Heart left ventricle (tissue), 13 donors: ENCODE measurements around the gene CYP39A1.

Experiments used
- POLR2A ChIP-seq, 2 donors: fragments of 450-650 bp; IDR thresholded peaks; one replicate each; pipeline ENCODE4 v1.6.1; 2017; ENCODE audit warnings: antibody characterized with exemption in 2 of 2, mild to moderate bottlenecking in 2 of 2, moderate library complexity in 2 of 2
- TF ChIP-seq, protein P1 (sequence below), 12 donors: fragments of 200-600 bp; sonication (generic) in 4 of 12; IDR thresholded peaks; one replicate each; pipeline versions ENCODE4 v1.5.0 to v1.8.0; 2018 to 2022; ENCODE audit warnings: antibody characterized with exemption in 12 of 12, mild to moderate bottlenecking in 5 of 12
- donor health status: ischemic (EF 13 %, LVEDD 7.1; RV severe dilation, severe dysfunction).
- donor health status: DM: no; HTN: yes; CAD: no.
- donor health status: DM: no; HTN: no; CAD: no.
- donor health status: ischemic (EF 25% LVEDD 6.9; RV normal size, moderate dysfunction).
- donor health status: ischemic (EF 25% LVEDD 5.7; RV mildly dilated, moderate dysfunction).
- donor health status: ischemic (EF 35%, LVEDD 5.7; RV mildly dilated, moderate dysfunction).
- donor health status: nonischemic (EF 11% LVEDD 7.7; RV severe dilation, severe dysfunction).
- donor health status: DM: yes; HTN: yes; CAD: no.
- donor health status: PGD.
- donor health status: ischemic (EF 29% LVEDD 5.4; RV normal size, mild dysfunction).
- donor health status: nonischemic (EF 23%, LVEDD 6.1; RV moderate dilation, normal function).

DNA sequence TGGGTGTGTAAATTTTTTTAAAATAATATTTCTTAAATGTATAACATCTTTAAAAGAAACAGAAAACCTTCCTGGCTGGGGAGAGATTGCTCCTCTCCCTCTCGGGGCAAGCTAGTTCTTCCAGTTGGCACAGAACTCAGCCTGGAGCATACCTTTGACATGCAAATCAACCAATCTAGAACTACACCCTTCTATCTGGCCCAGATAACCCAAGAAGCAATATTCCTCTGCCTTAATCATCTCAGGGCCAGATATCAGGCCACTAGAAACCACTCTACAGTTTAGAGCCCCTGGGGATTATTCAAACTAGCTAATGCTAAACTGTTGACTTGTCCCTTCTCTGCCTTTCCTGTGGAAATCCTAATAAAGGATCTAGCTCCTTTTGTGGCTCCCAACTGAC lies 33.9 kb downstream of the CYP39A1 start:
- TF ChIP-seq, protein P1, sequence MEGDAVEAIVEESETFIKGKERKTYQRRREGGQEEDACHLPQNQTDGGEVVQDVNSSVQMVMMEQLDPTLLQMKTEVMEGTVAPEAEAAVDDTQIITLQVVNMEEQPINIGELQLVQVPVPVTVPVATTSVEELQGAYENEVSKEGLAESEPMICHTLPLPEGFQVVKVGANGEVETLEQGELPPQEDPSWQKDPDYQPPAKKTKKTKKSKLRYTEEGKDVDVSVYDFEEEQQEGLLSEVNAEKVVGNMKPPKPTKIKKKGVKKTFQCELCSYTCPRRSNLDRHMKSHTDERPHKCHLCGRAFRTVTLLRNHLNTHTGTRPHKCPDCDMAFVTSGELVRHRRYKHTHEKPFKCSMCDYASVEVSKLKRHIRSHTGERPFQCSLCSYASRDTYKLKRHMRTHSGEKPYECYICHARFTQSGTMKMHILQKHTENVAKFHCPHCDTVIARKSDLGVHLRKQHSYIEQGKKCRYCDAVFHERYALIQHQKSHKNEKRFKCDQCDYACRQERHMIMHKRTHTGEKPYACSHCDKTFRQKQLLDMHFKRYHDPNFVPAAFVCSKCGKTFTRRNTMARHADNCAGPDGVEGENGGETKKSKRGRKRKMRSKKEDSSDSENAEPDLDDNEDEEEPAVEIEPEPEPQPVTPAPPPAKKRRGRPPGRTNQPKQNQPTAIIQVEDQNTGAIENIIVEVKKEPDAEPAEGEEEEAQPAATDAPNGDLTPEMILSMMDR (IDR thresholded peaks at IDR 0.05): no peak
- no peak for TF ChIP-seq POLR2A (IDR thresholded peaks at IDR 0.05)
